ENCODE results near the gene FNBP1L.

FNBP1L gene

GRCh38 chr1:93575621-93576284, 127.8 kb downstream of the FNBP1L start:
- H3K4me3 ChIP-seq (ENCODE audit: low read depth, low read length), result no peak overlapping the region
- TF ChIP-seq CTCF (IDR thresholded peaks at IDR 0.05; ENCODE audit: low read depth, low read length), result no peak

GRCh38 chr1:93576346-93576745, 128.4 kb downstream of the FNBP1L start:
- no peak overlapping the region for H3K4me3 ChIP-seq (ENCODE audit: low read depth, low read length)
- TF ChIP-seq CTCF (IDR thresholded peaks at IDR 0.05; ENCODE audit: low read depth, low read length), result no peak

GRCh38 chr1:93576746-93577145, 128.8 kb downstream of the FNBP1L start:
- no peak for TF ChIP-seq CTCF (IDR thresholded peaks at IDR 0.05; ENCODE audit: low read depth, low read length)
- no peak overlapping the region for H3K4me3 ChIP-seq (ENCODE audit: low read depth, low read length)

- TF ChIP-seq CTCF (IDR thresholded peaks at IDR 0.05; ENCODE audit: low read depth, low read length), result no peak
- H3K4me3 ChIP-seq (ENCODE audit: low read depth, low read length), result no peak overlapping the region
Measured at GRCh38 chr1:93577536-93578432, 129.9 kb downstream of the FNBP1L start.

- no peak overlapping the region for H3K4me3 ChIP-seq (ENCODE audit: low read depth, low read length)
- no peak for TF ChIP-seq CTCF (IDR thresholded peaks at IDR 0.05; ENCODE audit: low read depth, low read length)
Measured at GRCh38 chr1:93578433-93578830, 130.5 kb downstream of the FNBP1L start.

GRCh38 chr1:93578911-93579825, 131.2 kb downstream of the FNBP1L start:
- no peak for TF ChIP-seq CTCF (IDR thresholded peaks at IDR 0.05; ENCODE audit: low read depth, low read length)
- no peak overlapping the region for H3K4me3 ChIP-seq (ENCODE audit: low read depth, low read length)
